Gastroesophageal sphincter (tissue), 3 donors: ENCODE data around the gene ANKRD29.

Experiments used
- EP300 ChIP-seq: sonication (generic); formaldehyde crosslinking; IDR thresholded peaks from one replicate; pipeline ENCODE4 v1.6.1; 2017; ENCODE audit warnings: antibody characterized with exemption, mild to moderate bottlenecking
- POLR2A ChIP-seq, 2 donors: fragments of 450-650 bp; IDR thresholded peaks; one replicate each; pipeline ENCODE4 v1.6.1; 2017; ENCODE audit warnings: antibody characterized with exemption in 2 of 2, mild to moderate bottlenecking in 2 of 2, moderate library complexity in 1 of 2
- POLR2AphosphoS5 ChIP-seq: sonication (generic); formaldehyde crosslinking; IDR thresholded peaks from one replicate; pipeline ENCODE4 v1.6.1; 2017; ENCODE audit warnings: antibody characterized with exemption
- TF ChIP-seq, protein P1 (sequence below), 4 experiments: fragments of 200-600 bp in 2 of 4; fragments of 450-650 bp in 2 of 4; sonication (generic) in 1 of 4; IDR thresholded peaks; one replicate each; pipeline ENCODE4 v1.5.1; 2017 to 2019; ENCODE audit warnings: antibody characterized with exemption in 4 of 4, mild to moderate bottlenecking in 2 of 4, moderate library complexity in 2 of 4

GRCh38 chr18:23634692-23635091 is 28.0 kb downstream of the ANKRD29 start:
- TF ChIP-seq, protein P1, sequence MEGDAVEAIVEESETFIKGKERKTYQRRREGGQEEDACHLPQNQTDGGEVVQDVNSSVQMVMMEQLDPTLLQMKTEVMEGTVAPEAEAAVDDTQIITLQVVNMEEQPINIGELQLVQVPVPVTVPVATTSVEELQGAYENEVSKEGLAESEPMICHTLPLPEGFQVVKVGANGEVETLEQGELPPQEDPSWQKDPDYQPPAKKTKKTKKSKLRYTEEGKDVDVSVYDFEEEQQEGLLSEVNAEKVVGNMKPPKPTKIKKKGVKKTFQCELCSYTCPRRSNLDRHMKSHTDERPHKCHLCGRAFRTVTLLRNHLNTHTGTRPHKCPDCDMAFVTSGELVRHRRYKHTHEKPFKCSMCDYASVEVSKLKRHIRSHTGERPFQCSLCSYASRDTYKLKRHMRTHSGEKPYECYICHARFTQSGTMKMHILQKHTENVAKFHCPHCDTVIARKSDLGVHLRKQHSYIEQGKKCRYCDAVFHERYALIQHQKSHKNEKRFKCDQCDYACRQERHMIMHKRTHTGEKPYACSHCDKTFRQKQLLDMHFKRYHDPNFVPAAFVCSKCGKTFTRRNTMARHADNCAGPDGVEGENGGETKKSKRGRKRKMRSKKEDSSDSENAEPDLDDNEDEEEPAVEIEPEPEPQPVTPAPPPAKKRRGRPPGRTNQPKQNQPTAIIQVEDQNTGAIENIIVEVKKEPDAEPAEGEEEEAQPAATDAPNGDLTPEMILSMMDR (IDR thresholded peaks at IDR 0.05), result no peak
- no peak for TF ChIP-seq POLR2A (IDR thresholded peaks at IDR 0.05)
- no peak for TF ChIP-seq POLR2AphosphoS5
- TF ChIP-seq EP300, result no peak
